ENCODE data around the gene DNM3.

DNM3 gene

GRCh38 chr1:172460887-172461315 is 619.6 kb downstream of the DNM3 start:
- H3K36me3 ChIP-seq, result no peaks in the 10 kb centered on the region
- no peak overlapping the region for H3K4me3 ChIP-seq (ENCODE audit: low read depth, low read length)
- no peaks in the 10 kb centered on the region for H3K4me1 ChIP-seq
- H3K9me3 ChIP-seq, result no peaks in the 10 kb centered on the region
- H3K27me3 ChIP-seq, result no peaks in the 10 kb centered on the region
- no peak for TF ChIP-seq CTCF (IDR thresholded peaks at IDR 0.05; ENCODE audit: low read depth, low read length)
- DNase-seq, result no peak

Measured in BE2C (cell line).